Measurements from ENCODE around the gene TMEM198. TPM values are rescaled to one million over a fixed set of nuclear protein-coding genes. Genes with fewer than 3 reads are reported as not detected.
A peak's percentile ranks its signal among the peaks of the same experiment; 100 is the strongest.

Gene TMEM198
- total and polyA plus RNA-seq, 8 donors, result 2.4 to 4.2 (median 3.3) TPM

- intact Hi-C loops (cut with DNase I), result no loop called here
- no peaks in the 10 kb centered on the region for H3K9me3 ChIP-seq
- H3K27ac ChIP-seq, result no peak overlapping the region
- ATAC-seq (no peak), DNase-seq (no peak)
- H3K27me3 ChIP-seq, result peaks cover 0 to 43% of the 10 kb centered on the region in 2 donors
- peaks cover 0 to 3% of the 10 kb centered on the region in 2 donors for H3K36me3 ChIP-seq
- H3K4me3 ChIP-seq, result no peak overlapping the region
- H3K4me1 ChIP-seq, result peaks cover 0 to 17% of the 10 kb centered on the region in 2 donors
- no peak for TF ChIP-seq CTCF (IDR thresholded peaks at IDR 0.05)
Measured at GRCh38 chr2:219569041-219569440, 25.2 kb downstream of the TMEM198 start.

- ATAC-seq, result no peak
Measured at GRCh38 chr2:219569635-219570034, 25.8 kb downstream of the TMEM198 start.

GRCh38 chr2:219570194-219570923, 26.5 kb downstream of the TMEM198 start:
- intact Hi-C loops (cut with DNase I), result no loop called here
- Histone ChIP-seq H3K36me3 (peaks cover 0 to 3% of the 10 kb centered on the region in 2 donors), H3K27ac (peak overlapping the region; percentile 58 to 79), H3K4me3 (peak overlapping the region; percentile 47 to 54), H3K4me1 (peaks cover 0 to 17% of the 10 kb centered on the region in 2 donors), H3K9me3 (no peaks in the 10 kb centered on the region), H3K27me3 (peaks cover 0 to 50% of the 10 kb centered on the region in 2 donors)
- peak; percentile 63 for ATAC-seq
- peak in 3 of 4 donors; percentile 30 to 85 (median 37) for DNase-seq
- TF ChIP-seq CTCF (IDR thresholded peaks at IDR 0.05), result no peak

More at GRCh38 chr2:219569635-219570034, 25.8 kb downstream of the TMEM198 start:
- no peak overlapping the region for H3K27ac ChIP-seq
- peak overlapping the region in 1 of 2 donors; percentile 54 for H3K4me3 ChIP-seq
- DNase-seq, result no peak
- H3K4me1 ChIP-seq, result peaks cover 0 to 17% of the 10 kb centered on the region in 2 donors
- intact Hi-C loops (cut with DNase I), result no loop called here
- H3K27me3 ChIP-seq, result peaks cover 0 to 43% of the 10 kb centered on the region in 2 donors
- peaks cover 0 to 3% of the 10 kb centered on the region in 2 donors for H3K36me3 ChIP-seq
- H3K9me3 ChIP-seq, result no peaks in the 10 kb centered on the region
- TF ChIP-seq CTCF (IDR thresholded peaks at IDR 0.05), result no peak

GRCh38 chr2:219570924-219571310, 27.1 kb downstream of the TMEM198 start:
- H3K36me3 ChIP-seq, result peaks cover 0 to 3% of the 10 kb centered on the region in 2 donors
- ATAC-seq (peak; percentile 9), DNase-seq (peak in 1 of 4 donors; percentile 33)
- peaks cover 0 to 17% of the 10 kb centered on the region in 2 donors for H3K4me1 ChIP-seq
- intact Hi-C loops (cut with DNase I), result no loop called here
- H3K4me3 ChIP-seq, result peak overlapping the region; percentile 47 to 54
- no peaks in the 10 kb centered on the region for H3K9me3 ChIP-seq
- peak overlapping the region; percentile 58 to 79 for H3K27ac ChIP-seq
- H3K27me3 ChIP-seq, result peaks cover 0 to 51% of the 10 kb centered on the region in 2 donors
- TF ChIP-seq CTCF (IDR thresholded peaks at IDR 0.05), result no peak
